Activated CD4-positive, alpha-beta T cell treated with anti-CD3 and anti-CD28 coated beads, Interleukin-2, amount 10 ng/mL, durations not matched to agents 24 days and 14 days (primary cell): ENCODE data around the gene GPC5. TPM values are rescaled to one million over a fixed set of nuclear protein-coding genes. Genes with fewer than 3 reads are reported as not detected.

Experiments
- DNase-seq: peaks from one replicate; pipeline ENCODE4 v3.0.0; 2022
- H3K27ac Mint-ChIP-seq: one replicate; pipeline ENCODE4 v1.8.0; 2022; ENCODE audit warnings: mild to moderate bottlenecking, mixed read lengths
- H3K27me3 Mint-ChIP-seq: one replicate; pipeline ENCODE4 v1.8.0; 2022; ENCODE audit warnings: mixed read lengths
- H3K36me3 Mint-ChIP-seq: one replicate; pipeline ENCODE4 v1.8.0; 2022; ENCODE audit warnings: low read depth, mild to moderate bottlenecking, mixed read lengths
- H3K4me1 Mint-ChIP-seq: one replicate; pipeline ENCODE4 v1.8.0; 2021; ENCODE audit warnings: mixed read lengths
- H3K4me3 Mint-ChIP-seq: one replicate; pipeline ENCODE4 v1.8.0; 2022; ENCODE audit warnings: mild to moderate bottlenecking, moderate library complexity, mixed read lengths
- H3K9me3 Mint-ChIP-seq: one replicate; pipeline ENCODE4 v1.8.0; 2021; ENCODE audit warnings: mixed read lengths
- intact Hi-C: fragments of 100-400 bp; cut with micrococcal nuclease; formaldehyde crosslinking; loops from one replicate; pipeline ENCODE4 v1.15.1; 2023
- total RNA-seq: library from RNA; stranded (reverse); gene quantifications from 2 replicates; pipeline ENCODE4 v1.2.3, GENCODE V29; 2022

GPC5 gene
- total RNA-seq, 1 donor from 2014 or later: not detected

- Mint-ChIP-seq H3K36me3 (peaks cover 59% of the 10 kb centered on the region), H3K4me3 (no peak overlapping the region), H3K27me3 (no peaks in the 10 kb centered on the region), H3K27ac (no peak overlapping the region), H3K4me1 (peaks cover 17% of the 10 kb centered on the region), H3K9me3 (no peaks in the 10 kb centered on the region)
- intact Hi-C loops: loop anchor here (1.0 kb wide), 1 partner anchor 9 kb away; no protein-coding TSS in a partner anchor
- no peak for DNase-seq
These were observed 40.0 kb upstream of the GPC5 start for GRCh38 chr13:91358387-91358782.

GRCh38 chr13:91359111-91359510 lies 39.3 kb upstream of the GPC5 start:
- DNase-seq: no peak
- Mint-ChIP-seq H3K9me3 (no peaks in the 10 kb centered on the region), H3K4me1 (peaks cover 15% of the 10 kb centered on the region), H3K27ac (no peak overlapping the region), H3K4me3 (no peak overlapping the region), H3K36me3 (peaks cover 56% of the 10 kb centered on the region), H3K27me3 (no peaks in the 10 kb centered on the region)
- intact Hi-C loops: no loop called here

- intact Hi-C loops: no loop called here
- no peak for DNase-seq
- Mint-ChIP-seq H3K4me1 (peaks cover 14% of the 10 kb centered on the region), H3K9me3 (no peaks in the 10 kb centered on the region), H3K36me3 (peaks cover 50% of the 10 kb centered on the region), H3K4me3 (no peak overlapping the region), H3K27me3 (no peaks in the 10 kb centered on the region), H3K27ac (no peak overlapping the region)
These were observed 38.8 kb upstream of the GPC5 start for GRCh38 chr13:91359631-91360030.

- peak overlapping the region; percentile 41 for H3K27ac Mint-ChIP-seq
These were observed 38.1 kb upstream of the GPC5 start for GRCh38 chr13:91360246-91360751.

GRCh38 chr13:91361755-91362271 lies 36.6 kb upstream of the GPC5 start:
- no peak for DNase-seq
- no peaks in the 10 kb centered on the region for H3K9me3 Mint-ChIP-seq
- peaks cover 36% of the 10 kb centered on the region for H3K36me3 Mint-ChIP-seq
- intact Hi-C loops: no loop called here
- no peak overlapping the region for H3K27ac Mint-ChIP-seq
- peaks cover 11% of the 10 kb centered on the region for H3K4me1 Mint-ChIP-seq
- H3K4me3 Mint-ChIP-seq: no peak overlapping the region
- H3K27me3 Mint-ChIP-seq: no peaks in the 10 kb centered on the region

More at GRCh38 chr13:91360246-91360751, 38.1 kb upstream of the GPC5 start:
- intact Hi-C loops: no loop called here
- no peak for DNase-seq
- H3K36me3 Mint-ChIP-seq: peaks cover 48% of the 10 kb centered on the region
- H3K27me3 Mint-ChIP-seq: no peaks in the 10 kb centered on the region
- no peak overlapping the region for H3K4me3 Mint-ChIP-seq
- peaks cover 13% of the 10 kb centered on the region for H3K4me1 Mint-ChIP-seq
- H3K9me3 Mint-ChIP-seq: no peaks in the 10 kb centered on the region

GRCh38 chr13:91362908-91363307 lies 35.5 kb upstream of the GPC5 start:
- Mint-ChIP-seq H3K27ac (no peak overlapping the region), H3K9me3 (no peaks in the 10 kb centered on the region), H3K4me3 (no peak overlapping the region), H3K36me3 (peaks cover 28% of the 10 kb centered on the region), H3K27me3 (no peaks in the 10 kb centered on the region), H3K4me1 (peaks cover 15% of the 10 kb centered on the region)
- DNase-seq: no peak
- intact Hi-C loops: no loop called here

GRCh38 chr13:91368101-91368500 lies 30.3 kb upstream of the GPC5 start:
- H3K4me1 Mint-ChIP-seq: peaks cover 23% of the 10 kb centered on the region
- no peak overlapping the region for H3K4me3 Mint-ChIP-seq
- peaks cover 15% of the 10 kb centered on the region for H3K36me3 Mint-ChIP-seq
- no peak overlapping the region for H3K27ac Mint-ChIP-seq
- DNase-seq: no peak
- peaks cover 2% of the 10 kb centered on the region for H3K27me3 Mint-ChIP-seq
- H3K9me3 Mint-ChIP-seq: no peaks in the 10 kb centered on the region
- intact Hi-C loops: loop anchor here (2.0 kb wide), 1 partner anchor 19 kb away; no protein-coding TSS in a partner anchor

GRCh38 chr13:91368676-91369440 lies 29.6 kb upstream of the GPC5 start:
- Mint-ChIP-seq H3K9me3 (no peaks in the 10 kb centered on the region), H3K27me3 (peaks cover 2% of the 10 kb centered on the region), H3K4me1 (peaks cover 23% of the 10 kb centered on the region), H3K36me3 (peaks cover 11% of the 10 kb centered on the region), H3K4me3 (peak overlapping the region; percentile 42), H3K27ac (peak overlapping the region; percentile 68)
- no peak for DNase-seq
- intact Hi-C loops: loop anchor here (2.0 kb wide), 1 partner anchor 20 kb away; no protein-coding TSS in a partner anchor

GRCh38 chr13:91369441-91369831 lies 29.0 kb upstream of the GPC5 start:
- Mint-ChIP-seq H3K27ac (no peak overlapping the region), H3K9me3 (no peaks in the 10 kb centered on the region), H3K27me3 (peaks cover 2% of the 10 kb centered on the region), H3K4me1 (peaks cover 23% of the 10 kb centered on the region), H3K36me3 (peaks cover 11% of the 10 kb centered on the region), H3K4me3 (no peak overlapping the region)
- intact Hi-C loops: loop anchor here (2.0 kb wide), 1 partner anchor 21 kb away; no protein-coding TSS in a partner anchor
- DNase-seq: no peak

GRCh38 chr13:91370501-91370900 lies 27.9 kb upstream of the GPC5 start:
- Mint-ChIP-seq H3K4me1 (peaks cover 25% of the 10 kb centered on the region), H3K27ac (no peak overlapping the region), H3K4me3 (no peak overlapping the region), H3K9me3 (no peaks in the 10 kb centered on the region), H3K36me3 (peaks cover 6% of the 10 kb centered on the region), H3K27me3 (peaks cover 2% of the 10 kb centered on the region)
- intact Hi-C loops: no loop called here
- no peak for DNase-seq

- peaks cover 17% of the 10 kb centered on the region for H3K4me1 Mint-ChIP-seq
- intact Hi-C loops: loop anchor here (2.0 kb wide), 1 partner anchor 14 kb away; no protein-coding TSS in a partner anchor
- H3K27me3 Mint-ChIP-seq: peaks cover 2% of the 10 kb centered on the region
These were observed 25.5 kb upstream of the GPC5 start for GRCh38 chr13:91372911-91373310.

GRCh38 chr13:91375116-91375729 lies 23.2 kb upstream of the GPC5 start:
- Mint-ChIP-seq H3K36me3 (no peaks in the 10 kb centered on the region), H3K4me3 (no peak overlapping the region)

More at GRCh38 chr13:91372911-91373310, 25.5 kb upstream of the GPC5 start:
- DNase-seq: no peak
- Mint-ChIP-seq H3K36me3 (no peaks in the 10 kb centered on the region), H3K4me3 (no peak overlapping the region), H3K9me3 (no peaks in the 10 kb centered on the region), H3K27ac (no peak overlapping the region)

GRCh38 chr13:91381371-91381770 lies 17.1 kb upstream of the GPC5 start:
- H3K4me3 Mint-ChIP-seq: no peak overlapping the region
- H3K27ac Mint-ChIP-seq: no peak overlapping the region
- DNase-seq: no peak
- H3K9me3 Mint-ChIP-seq: no peaks in the 10 kb centered on the region
- H3K36me3 Mint-ChIP-seq: no peaks in the 10 kb centered on the region
- intact Hi-C loops: no loop called here
- peaks cover 19% of the 10 kb centered on the region for H3K27me3 Mint-ChIP-seq
- H3K4me1 Mint-ChIP-seq: peaks cover 2% of the 10 kb centered on the region

More at GRCh38 chr13:91375116-91375729, 23.2 kb upstream of the GPC5 start:
- Mint-ChIP-seq H3K4me1 (peaks cover 2% of the 10 kb centered on the region), H3K27ac (no peak overlapping the region), H3K9me3 (no peaks in the 10 kb centered on the region), H3K27me3 (peaks cover 2% of the 10 kb centered on the region)
- intact Hi-C loops: loop anchor here (1.0 to 2.0 kb wide), 2 partner anchors 31 to 348 kb away; no protein-coding TSS in a partner anchor
- peak; percentile 69 for DNase-seq

GRCh38 chr13:91383836-91384235 lies 14.6 kb upstream of the GPC5 start:
- intact Hi-C loops: no loop called here

More at GRCh38 chr13:91383836-91384235, 14.6 kb upstream of the GPC5 start:
- H3K4me1 Mint-ChIP-seq: peaks cover 2% of the 10 kb centered on the region
- no peaks in the 10 kb centered on the region for H3K36me3 Mint-ChIP-seq
- no peak for DNase-seq
- no peaks in the 10 kb centered on the region for H3K9me3 Mint-ChIP-seq
- no peak overlapping the region for H3K4me3 Mint-ChIP-seq
- H3K27me3 Mint-ChIP-seq: peaks cover 31% of the 10 kb centered on the region
- no peak overlapping the region for H3K27ac Mint-ChIP-seq
